Fibroblast of skin of left quadriceps (primary cell): ENCODE results near the gene TMEM229B.

ENCODE experiments used
- DNase-seq, 2 experiments: peaks; one replicate each; pipeline ENCODE4 v3.0.0-alpha.2; 2013; ENCODE audit warnings: low read depth in 2 of 2

The TMEM229B gene

DNA sequence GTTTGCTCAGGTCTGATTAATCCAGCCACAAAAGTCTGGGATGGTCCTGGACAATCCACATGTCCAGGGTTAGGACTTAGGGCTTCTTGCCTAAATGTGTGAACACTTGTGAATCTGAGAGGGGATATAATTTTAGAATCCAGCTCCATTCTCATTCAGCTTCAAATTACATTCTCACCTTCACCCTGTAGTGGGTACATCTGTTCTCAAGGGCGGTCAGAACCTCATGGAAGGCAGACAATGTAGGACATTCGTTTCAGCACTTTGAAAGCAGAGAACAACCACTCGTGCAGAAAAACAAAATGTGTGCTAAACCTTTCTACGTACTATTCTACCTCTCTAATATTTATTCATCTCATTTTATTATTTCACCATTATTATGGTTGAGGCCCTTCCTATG is 1.2 kb downstream of the TMEM229B start:
- DNase-seq, result no peak

DNA sequence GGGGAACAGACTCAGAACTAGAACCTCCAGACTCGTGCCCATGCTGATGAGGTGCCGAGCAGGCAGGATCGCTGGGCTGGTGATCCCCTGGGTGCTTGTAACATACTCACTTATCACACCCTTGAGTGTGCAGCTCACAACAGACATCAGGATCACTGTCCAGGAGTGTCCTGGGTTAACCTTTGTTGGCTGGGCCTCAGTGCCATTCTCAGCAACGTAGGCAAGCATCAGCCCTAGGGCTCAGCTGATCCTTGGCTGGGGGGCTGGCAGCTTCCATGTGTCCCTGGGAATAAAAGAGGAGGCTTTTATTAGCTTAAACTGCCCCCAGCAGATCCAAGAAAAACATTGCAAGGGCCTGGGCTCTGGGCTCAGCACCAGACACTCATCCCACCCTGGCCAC is 1.6 kb downstream of the TMEM229B start:
- DNase-seq, result no peak

DNA sequence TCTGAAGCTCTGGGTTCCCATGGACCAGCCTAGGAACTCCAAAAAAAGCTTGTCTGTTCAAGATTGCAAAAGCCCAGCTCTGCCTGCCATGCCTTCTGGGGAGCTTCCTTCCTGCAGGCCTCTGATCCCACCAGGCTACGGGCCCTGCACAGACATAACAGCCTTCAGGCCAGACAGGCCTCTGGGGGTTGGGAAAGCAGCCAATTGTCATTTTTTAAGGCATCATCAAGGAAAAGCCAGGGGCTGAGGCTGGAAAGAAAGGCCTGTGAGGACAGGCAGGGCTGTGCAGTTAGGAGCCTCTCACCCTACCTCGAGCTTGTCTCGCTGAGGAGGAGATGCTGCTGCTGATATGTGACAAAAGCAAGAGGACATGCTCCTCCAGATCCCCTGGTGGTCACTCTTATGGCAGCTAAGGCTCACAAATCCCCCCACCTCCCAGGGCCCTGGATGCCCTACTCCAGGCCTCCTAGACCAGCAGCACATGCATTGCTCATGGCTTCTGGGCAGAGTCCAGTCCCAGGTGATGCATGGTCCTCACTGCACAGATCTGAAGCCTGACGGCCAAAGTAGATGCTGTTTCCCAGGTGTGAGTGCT is 2.9 kb downstream of the TMEM229B start:
- peak; percentile 17 to 27 for DNase-seq

DNA sequence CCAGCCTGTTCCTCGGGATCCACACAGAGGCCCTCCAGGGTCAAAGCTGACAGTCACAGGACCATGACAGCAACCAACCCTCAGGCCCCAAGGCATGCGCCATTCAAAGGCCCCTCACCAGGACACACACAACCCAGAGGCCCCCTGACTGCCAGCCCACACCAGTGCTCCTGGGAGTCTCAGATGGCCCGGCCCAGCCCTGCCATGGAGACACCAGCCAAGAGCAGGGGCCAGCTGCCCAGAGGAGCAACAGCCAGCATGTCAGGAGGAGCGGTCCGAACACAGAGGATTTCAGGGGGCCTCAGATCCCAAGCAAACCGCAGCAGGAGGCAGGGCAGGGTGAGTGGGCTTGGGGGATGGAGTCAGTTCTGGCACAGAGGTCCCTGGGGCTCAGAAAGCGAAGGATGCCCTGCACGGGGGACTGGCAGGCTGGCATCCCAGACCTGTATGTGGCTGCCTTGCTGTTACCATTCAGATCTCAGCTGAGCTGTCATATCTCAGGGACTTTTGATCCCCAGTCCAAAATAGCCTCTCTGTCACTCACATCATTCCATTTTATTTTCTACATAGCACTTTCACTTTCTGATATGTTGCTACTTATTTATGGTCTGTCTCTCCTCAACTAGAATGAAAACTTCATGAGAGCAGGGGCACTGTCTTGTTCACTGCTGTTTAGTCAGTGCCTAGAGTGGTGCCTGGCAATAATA is 4.8 kb downstream of the TMEM229B start:
- no peak for DNase-seq

DNA sequence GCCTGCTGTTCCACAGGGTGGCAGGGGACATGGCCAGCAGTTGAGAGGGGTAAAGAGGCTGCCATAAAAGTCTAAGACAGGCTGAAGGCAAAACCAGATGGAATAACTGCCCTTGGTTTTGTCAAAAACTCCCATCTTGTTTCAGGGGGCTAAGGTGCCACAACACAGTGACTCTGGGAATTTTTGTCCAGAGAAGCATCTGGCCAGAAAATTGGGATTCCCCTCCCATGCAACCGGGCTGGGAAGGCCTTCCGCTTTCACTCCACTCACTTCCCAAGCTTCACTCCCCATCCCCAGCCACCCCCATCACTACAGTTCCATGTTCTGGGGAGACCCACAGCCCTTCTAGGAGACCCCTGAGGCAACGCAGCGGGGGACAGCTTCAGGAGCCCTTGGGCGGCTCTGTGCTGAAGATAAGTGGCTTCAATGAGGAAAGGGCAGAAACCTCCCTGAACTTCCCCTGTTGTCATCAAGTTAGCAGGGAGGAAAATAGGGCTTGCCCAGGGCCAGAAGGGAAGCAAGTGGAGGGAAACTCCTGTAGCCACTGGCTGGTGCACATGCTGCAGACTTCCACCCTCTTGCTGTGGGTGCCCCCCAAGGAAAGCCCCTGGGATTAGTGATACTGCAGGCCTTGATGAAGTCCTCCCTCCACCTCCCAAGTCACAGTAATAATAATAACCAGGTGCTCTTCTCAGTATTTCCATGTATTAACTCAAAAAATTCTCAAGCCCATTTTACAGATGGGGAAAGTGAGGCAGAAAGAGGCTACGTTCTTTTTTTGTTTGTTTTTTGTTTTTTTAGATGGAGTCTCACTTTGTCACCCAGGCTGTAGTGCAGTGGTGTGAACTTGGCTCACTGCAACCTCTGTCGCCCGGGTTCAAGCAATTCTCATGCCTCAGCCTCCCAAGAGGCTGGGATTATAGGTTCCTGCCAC is 6.0 kb downstream of the TMEM229B start:
- no peak for DNase-seq

DNA sequence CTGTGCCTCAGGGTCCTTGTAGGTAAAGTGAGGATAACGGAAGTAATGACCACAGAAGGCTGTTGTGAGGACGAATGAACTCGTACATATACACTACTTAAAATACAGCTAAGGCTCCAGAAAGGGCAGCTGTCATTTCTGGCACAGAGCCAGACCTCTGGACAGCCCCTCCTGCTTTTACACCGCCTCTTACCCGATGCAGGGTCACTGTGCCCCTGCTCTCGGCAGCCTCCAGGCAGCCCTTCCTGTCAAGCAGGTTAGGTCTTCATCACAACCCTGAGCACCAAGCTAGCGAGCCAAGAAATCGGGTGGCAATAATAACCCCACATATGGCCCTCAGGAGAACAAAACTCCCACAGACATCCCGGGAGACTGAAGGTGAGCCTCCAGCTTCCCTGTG is 8.5 kb downstream of the TMEM229B start:
- DNase-seq, result no peak

DNA sequence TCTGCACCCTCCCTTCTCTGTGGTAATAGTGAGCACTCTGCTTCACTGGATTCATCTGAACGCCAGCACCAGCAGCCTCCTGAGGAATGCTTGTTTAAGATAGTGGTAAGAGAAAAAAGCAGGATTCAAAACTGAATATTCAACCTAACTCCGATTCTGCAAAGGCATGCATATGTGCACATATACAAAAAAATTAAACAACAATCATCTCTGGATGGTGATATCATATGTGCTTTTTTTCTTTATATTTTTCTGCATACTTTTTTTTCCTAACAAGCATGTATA is 9.8 kb downstream of the TMEM229B start:
- no peak for DNase-seq

DNA sequence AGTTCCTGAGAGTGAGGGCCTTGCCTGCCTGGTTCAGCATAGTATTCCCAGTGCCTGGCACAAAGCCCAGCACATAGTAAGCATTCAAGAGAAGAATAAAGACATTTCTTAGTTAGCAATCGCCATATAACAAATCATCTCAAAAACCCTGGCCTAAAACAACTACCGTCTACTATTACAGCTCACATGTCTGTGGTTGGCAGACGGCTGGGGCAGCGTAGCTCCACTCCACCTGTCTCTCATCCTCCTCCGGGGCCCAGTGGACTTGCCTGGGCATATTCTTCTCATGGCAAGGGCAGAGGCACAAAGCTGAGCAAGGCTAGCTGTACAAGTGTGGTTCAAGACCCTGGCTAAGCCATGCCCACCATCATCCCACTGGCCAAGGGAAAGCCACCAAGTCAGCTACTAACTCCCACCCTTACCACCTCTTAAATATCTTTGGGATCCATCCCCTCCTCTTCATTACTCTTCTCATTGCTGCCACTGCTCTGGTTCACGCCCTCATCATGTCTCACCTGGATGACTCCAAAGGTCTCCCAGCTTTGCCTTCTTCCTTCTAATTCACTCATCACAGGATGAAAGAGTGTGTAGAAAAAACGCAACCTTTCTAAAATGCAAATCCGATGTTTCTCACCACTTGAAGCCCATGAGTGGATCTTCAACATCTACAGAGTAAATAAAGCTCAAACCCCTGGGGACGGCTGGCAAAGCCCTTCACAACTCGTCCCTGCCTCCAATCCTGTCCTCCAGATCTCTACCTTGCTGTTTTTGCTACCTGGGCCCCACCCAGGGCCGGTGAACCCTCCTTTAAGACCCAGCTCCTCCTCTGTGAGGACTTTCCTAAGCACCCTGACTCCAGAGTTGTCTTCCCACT is 10.4 kb downstream of the TMEM229B start:
- no peak for DNase-seq

DNA sequence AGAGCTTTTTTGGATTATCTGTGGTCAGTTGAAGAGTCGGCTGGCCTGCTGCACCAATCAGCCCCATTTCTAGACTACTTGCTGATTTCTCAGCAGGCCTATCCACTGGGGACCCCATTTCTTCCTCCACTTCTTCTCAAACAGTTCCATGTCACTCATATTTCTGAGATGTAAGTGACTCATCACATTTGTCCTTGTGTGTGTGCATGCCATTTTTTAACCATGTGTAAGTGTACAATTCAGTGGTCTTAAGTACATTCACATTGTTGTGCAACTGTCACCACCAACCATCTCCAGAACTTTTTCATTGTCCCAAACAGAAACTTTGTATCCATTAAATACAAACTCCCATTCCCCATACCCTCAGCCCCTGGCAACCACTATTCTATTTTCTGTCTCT is 14.2 kb downstream of the TMEM229B start:
- no peak for DNase-seq

DNA sequence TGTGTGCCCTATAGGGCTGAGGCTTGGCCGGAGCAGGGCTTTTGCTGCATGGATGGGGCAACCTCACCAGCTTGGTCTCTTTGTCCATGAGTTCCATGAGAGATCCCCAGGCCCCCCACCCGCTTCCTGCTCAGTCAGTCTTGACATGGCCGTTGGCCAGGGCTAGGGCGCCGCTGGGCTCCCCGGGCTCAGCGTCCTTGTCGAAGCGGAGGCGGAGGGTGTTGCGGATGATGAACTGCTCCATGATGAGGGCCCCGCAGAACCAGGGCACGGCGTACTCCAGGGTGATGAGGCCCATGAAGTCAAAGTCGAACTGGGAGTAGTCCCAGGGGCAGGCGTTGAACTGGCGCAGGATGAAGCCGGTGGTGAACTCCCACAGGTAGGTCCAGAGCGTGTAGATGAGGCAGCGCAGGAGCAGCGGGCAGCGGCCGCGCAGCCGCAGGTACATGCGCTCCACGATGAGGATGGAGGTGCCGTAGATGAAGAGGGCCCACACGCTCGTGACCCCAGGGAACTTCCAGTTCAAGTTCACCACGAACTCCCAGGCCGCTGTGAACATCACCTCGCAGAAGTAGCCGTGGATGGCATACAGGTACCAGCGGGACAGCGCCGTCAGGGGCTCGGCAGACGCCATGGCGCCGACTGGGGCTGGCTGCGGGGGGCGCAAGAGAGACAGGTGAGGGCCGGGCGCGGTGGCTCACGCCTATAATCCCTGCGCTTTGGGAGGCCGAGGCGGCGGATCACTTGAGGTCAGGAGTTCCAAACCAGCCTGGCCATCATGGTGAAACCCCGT is 15.0 kb downstream of the TMEM229B start:
- no peak for DNase-seq

DNA sequence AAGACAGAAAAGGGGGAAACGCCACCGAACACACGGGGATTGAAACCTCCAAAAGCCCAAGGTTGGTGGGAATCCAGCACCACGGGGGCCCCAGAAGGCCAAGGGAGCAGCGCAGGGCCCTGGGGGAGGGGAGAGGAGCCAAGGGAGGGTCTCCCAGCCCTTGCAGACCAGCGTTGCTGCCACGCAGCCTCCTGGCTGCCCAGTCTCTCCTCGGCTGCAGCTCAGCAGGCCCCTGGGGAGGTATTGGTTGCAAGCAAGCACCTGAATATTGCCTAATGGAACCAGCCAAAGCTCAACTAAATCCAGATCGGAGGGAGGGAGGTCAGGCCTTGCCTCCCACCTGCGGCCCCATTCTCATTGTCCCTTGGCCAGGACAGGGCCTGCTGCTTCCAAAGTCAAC is 15.8 kb downstream of the TMEM229B start:
- no peak for DNase-seq

DNA sequence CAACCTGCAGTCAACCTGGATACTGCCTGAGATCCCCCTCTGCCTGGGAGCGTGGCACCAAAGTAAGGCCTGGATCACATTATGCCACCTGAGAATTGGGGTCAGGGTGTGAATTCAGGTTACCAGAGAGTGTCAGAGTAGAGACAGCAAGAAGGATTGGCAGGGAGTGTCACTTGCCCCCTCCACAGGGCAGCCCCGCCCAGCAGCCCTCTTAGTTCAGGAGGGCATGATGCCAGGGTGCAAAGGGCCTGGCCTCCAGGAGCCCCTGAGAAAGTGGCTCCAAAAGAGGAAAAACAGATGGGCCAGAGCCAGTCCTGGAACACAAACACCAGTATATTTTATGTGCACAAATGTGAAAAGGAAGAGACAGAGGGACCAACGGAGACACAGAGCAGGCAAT is 18.6 kb downstream of the TMEM229B start:
- DNase-seq, result no peak

DNA sequence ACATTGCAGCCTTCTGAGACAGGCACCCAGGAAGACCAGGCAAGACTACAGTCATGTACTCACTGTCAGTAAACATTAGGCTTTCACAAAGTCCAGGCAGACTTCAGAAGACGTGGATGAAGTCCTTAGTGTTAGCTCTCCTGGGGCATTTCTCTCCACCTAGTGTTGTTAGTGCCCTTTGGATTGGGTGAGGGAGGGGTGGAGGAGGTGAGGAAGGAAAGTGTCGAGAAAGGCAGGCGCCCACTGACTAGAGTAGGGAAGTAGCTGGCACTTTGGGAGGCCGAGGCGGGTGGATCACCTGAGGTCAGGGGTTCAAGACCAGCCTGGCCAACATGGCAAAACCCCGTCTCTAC is 20.2 kb downstream of the TMEM229B start:
- DNase-seq, result no peak

DNA sequence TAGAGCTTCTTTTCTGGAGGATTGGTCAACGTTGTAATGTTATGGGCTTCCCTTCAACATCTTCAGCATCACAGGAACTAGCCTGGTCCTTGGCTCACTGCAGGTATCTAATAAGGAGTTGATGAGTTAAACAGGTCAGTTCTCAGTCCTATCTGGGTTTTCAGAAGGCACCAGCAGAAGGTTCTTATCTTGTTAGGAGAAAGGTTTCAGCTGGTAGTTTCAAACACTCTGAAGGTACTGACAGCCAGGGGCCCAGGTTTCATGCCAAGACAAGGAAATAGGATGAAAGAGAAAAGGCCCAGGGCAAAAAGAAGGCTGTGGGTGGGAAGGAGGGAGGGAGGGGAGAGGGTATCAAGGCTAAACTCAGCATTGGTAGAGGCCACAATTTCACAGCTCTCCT is 21.4 kb downstream of the TMEM229B start:
- DNase-seq, result no peak

DNA sequence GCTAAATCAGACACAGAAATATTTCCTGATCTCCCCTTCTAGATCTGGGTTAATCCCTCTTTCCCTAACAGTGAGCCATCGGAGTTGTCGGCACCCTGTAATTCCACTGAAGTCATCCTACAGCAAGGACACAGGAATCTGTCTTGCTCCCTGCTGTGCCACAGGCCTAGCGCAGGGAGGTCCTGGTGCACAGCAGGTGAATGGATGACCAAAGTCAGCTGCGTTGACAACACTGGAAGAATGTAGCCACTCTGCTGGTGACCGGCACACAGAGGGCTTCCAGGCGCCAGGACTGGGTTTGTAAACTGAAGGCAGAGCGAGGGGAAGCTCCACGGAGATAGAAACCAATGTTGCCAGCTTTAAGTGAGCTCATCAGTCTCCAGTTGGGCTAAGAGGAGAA is 23.6 kb downstream of the TMEM229B start:
- no peak for DNase-seq

DNA sequence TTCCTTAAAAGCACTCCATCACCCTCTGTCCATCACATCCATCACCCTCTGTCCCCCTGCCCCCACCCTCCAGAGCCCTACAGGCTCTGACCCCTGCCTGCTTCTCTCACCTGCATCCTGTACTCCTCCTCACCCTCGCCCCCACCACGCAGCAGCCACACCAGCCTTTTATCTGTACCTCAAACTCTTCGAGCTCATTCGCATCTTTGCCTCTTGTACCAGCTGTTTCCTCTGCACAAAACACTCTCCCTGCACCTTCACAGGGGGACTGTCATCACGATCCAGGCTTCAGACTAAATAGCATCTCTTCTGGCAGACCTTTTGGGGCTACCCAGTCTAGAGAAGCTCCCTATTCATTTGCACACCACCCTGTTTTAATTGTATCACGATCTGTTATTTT is 24.1 kb downstream of the TMEM229B start:
- no peak for DNase-seq

DNA sequence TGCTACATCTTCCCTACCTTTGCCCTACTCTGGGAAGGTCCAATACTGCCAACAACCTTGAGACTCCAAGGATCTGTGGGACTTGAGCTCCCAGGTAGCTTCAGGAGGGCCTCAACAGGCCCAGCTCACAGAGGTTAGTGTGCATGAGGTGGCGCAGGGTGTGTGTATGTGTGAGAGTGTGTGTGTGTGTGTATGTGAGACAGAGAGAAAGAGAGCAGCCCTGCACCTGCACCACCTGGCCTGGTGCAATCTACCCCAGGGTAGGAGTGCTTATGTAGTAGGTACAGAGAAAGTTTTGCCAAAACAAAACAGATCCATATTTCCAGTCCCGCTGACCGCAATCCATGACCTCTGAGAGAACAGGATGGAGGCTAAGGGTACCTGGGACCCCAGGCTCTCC is 24.6 kb downstream of the TMEM229B start:
- no peak for DNase-seq

DNA sequence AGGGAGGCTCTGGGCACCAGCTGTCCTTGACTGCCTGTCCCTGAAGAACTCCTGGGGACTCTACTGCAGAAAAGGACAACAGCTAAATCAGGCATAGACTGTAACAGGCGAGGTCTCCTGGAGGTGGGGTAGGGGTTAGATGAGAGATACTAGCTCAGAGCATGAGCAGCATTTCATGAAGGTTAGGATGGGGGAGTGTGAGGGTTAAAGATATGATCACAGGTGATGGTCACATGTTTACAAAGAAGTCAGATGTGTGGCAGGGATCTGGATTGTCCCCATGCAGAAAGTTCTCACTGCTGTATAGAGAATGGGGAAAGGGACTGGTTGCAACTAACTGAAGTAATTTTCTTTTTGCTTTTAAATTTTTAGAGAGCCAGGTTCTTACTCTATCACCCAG is 26.5 kb downstream of the TMEM229B start:
- DNase-seq, result no peak

DNA sequence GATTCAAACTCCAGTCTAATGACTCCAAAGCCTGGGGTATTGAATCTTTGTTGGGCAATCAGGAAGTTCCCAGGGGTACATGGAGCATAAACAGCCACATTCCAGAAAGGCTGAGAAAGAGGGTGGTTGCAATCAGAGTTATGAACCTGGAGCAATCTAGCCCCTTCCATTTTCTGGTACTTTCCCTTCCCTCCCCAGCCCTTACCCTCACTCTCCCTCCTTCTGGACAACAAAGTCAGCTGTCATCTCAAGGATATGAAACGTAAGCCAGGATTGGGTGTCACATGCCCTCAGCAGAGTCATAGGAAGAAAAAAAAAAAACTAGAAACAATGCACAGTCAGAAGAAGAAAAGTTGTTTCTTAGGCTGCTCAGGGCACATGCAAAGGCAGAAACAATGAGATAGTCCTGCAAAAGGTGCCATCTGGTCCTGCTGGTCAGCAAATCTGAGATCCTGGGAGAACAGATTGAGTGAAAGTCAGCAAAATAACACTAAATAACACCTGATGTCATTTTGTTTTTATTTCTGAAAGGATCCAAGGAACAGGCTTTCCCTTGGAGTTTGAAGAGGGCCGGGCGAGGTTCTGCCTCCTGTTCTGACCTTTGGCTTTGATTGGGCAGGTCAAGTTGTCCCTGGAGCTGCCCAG is 27.1 kb downstream of the TMEM229B start:
- DNase-seq, result no peak

DNA sequence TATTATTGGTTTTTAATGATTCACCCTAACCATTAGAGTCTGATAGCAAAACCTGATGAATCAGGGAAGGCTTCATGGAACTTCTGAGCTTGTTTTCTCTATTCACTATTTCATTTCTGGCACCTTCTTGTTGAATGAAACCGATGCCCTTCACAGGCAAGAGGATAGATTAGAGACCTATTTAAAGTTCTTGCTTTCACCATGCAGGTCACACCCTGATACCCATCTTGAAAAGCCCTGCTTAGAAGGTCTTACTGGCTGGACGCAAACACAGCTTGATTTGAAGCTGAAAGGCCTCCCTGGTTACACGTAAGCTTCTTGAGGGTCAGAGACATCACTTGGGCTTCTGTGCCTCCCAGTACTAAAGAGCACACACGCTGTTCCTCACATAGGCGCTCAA is 29.2 kb downstream of the TMEM229B start:
- no peak for DNase-seq

DNA sequence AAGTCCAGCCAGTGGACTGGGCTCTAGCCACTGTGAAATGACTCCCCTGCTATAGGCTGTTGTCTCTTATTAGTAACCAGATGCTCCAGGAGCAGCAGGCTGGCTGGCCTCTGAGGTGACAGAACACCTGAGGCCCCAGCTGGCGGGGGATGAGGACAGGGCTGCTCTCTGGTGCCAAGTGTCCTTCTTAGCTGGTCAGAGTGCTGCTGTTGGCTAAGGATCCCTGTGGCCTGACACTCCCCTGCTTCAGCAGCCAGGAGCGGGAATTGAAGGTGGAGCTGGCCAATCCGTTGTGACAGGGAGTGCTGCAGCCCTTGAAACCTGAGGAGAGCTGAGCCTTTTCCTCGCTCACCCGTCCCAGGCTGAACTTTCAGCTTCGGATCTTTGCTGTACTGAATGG is 30.7 kb downstream of the TMEM229B start:
- DNase-seq, result no peak
